Ramos (cell line): ENCODE measurements around the gene CPNE6.

Experiments
- in situ Hi-C: fragments of 300-500 bp; cut with MboI; formaldehyde crosslinking; loops from one replicate; pipeline ENCODE4 v1.14.3; 2022; ENCODE audit warnings: low sequenced_read_pairs; ENCODE audit not compliant: unreplicated experiment

CPNE6 gene

DNA sequence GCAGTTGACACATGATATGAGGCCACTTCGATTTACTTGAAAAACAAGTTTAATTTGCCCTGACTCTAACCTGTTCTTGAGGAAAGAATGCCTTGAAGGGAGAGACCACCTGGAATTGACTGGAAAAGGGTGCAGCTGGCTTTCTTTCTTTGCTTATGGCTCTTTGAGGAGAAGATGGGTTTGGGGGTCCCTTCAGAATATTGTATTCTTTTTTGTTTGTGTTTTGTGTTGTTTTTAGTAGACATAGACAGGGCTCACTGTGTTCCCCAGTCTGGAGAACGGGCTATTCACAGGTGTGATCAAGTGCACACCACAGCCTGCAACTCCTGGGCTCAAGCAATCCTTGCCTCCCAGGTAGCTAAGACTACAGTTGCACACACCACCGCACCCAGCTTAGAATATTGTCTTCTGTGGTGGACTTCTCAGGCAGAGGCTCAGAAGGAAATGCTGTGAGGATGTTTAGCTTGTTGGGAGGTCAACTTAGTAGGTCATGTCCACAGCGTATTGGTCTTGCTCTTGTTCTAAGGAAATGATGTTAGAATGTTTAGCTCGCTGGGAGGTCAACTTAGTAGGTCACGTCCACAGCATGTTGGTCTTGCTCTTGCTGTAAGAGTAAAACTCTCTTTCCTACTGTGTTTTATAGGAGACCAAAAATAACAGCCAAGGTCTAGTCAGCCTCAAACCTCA, 44.9 kb downstream of the CPNE6 start:
- in situ Hi-C loops: no loop called here

DNA sequence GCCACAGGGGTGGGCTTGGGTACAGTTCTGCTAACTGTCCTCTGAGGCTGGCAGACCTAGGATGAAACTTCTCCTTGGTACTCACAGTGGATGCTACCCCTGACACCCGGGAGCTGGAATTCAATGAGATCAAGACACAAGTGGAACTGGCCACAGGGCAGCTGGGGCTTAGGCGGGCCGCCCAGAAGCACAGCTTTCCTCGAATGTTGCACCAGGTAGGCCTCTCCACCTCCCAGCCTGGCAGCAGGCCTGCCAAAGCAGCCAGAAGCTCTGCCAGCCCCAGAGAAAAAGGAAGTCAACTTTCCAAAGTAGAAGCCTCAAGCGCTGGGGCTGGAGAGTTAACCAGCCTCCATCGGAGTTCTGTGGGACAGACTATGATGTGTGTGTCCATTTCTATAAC, 45.8 kb downstream of the CPNE6 start:
- in situ Hi-C loops: no loop called here

DNA sequence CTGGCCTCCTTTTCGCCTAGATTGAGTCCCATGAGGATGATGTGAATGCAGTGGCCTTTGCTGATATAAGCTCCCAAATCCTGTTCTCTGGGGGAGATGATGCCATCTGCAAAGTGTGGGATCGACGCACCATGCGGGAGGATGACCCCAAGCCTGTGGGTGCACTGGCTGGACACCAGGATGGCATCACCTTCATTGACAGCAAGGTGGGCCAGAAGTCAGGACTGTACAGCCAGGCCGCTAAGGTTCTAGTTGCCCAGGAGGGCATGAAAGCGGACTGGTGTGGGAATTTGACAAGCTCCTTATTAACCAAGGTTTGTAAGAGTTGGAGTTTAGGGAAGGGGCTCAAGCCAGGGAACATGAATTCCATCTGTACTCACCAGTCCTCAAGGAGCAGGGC, 48.3 kb downstream of the CPNE6 start:
- in situ Hi-C loops: no loop called here

DNA sequence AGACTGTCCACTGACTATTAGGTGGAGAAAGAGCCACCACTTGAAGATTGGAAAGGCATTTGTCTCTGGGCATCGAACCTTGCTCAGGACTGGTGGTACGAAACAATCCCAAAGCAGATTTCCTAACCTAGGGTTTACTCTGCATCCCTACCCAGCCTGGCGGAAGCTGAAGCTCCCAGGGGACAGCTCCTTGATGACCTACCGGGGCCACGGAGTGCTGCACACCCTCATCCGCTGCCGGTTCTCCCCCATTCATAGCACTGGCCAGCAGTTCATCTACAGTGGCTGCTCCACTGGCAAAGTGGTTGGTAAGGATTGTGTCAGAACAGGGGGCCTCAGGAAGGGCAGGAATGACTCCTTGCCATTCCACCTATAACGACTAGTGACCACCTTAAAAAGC, 49.8 kb downstream of the CPNE6 start:
- in situ Hi-C loops: no loop called here

GRCh38 chr14:24122416-24122815, 51.1 kb downstream of the CPNE6 start:
- in situ Hi-C loops: no loop called here

DNA sequence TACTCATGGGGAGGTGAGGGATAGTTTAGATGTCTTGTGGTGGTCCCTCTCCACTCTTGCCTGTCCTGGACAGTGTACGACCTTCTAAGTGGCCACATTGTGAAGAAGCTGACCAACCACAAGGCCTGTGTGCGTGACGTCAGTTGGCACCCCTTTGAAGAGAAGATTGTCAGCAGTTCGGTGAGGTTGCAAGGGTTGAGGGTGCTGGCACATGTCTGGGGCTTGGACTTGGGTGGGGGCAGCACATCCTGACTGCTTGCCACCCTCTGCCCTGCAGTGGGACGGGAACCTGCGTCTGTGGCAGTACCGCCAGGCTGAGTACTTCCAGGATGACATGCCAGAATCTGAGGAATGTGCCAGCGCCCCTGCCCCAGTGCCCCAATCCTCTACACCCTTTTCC, 51.5 kb downstream of the CPNE6 start:
- in situ Hi-C loops: no loop called here

- in situ Hi-C loops: no loop called here
Observed at GRCh38 chr14:24123424-24124417, 52.4 kb downstream of the CPNE6 start.

- in situ Hi-C loops: no loop called here
Observed at GRCh38 chr14:24126939-24127338, 55.6 kb downstream of the CPNE6 start.

DNA sequence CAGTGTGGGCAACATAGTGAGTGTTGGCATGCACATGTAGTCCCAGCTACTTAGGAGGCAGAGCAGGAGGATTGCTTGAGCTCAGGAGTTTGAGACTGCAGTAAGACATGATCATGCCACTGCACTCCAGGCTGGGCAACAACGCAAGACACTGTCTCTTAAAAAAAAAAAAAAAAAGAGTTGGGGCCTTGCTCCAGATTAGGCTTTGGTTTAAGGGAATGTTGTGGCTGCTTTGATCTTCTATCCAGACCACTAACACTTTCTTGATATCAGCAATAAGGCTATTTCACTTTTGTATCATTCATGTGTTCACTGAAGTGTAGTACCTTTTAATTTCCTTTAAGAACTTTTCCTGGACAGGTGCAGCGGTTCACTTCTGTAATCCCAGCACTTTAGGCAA, 56.3 kb downstream of the CPNE6 start:
- in situ Hi-C loops: no loop called here
